Osteoblast (primary cell): ENCODE results near the gene LELP1. TPM values are rescaled to one million over a fixed set of nuclear protein-coding genes. Genes with fewer than 3 reads are reported as not detected.

ENCODE experiments used
- DNase-seq: peaks from one replicate; pipeline ENCODE4 v3.0.0; 2011; ENCODE audit warnings: low spot score, mixed read lengths; ENCODE audit not compliant: insufficient read length; ENCODE audit errors: missing footprints
- H2AFZ ChIP-seq: 2 replicates; pipeline ENCODE4 v1.6.0; 2011; ENCODE audit warnings: mild to moderate bottlenecking, low read length
- H3K27ac ChIP-seq: 2 replicates; pipeline ENCODE4 v1.5.1; 2011; ENCODE audit warnings: mild to moderate bottlenecking, low read depth, low read length, moderate library complexity
- H3K27me3 ChIP-seq: 2 replicates; pipeline ENCODE4 v1.6.0; 2012; ENCODE audit warnings: mild to moderate bottlenecking, control low read depth, inconsistent platforms, low read length, moderate library complexity; ENCODE audit not compliant: insufficient read depth
- H3K36me3 ChIP-seq: 2 replicates; pipeline ENCODE4 v1.5.1; 2011; ENCODE audit warnings: mild to moderate bottlenecking, low read length, control low read depth, moderate library complexity; ENCODE audit not compliant: insufficient read depth
- H3K4me1 ChIP-seq: 2 replicates; pipeline ENCODE4 v1.5.1; 2011; ENCODE audit warnings: mild to moderate bottlenecking, low read length, control low read depth, moderate library complexity; ENCODE audit not compliant: insufficient read depth
- H3K4me2 ChIP-seq: 2 replicates; pipeline ENCODE4 v1.6.0; 2011; ENCODE audit warnings: mild to moderate bottlenecking, low read length; ENCODE audit not compliant: insufficient read depth
- H3K4me3 ChIP-seq: fragments of 200-600 bp; sonication (generic); 3 replicates; pipeline ENCODE4 v1.5.1; 2012; ENCODE audit warnings: mild to moderate bottlenecking, low read length, inconsistent platforms; ENCODE audit not compliant: insufficient read depth
- H3K79me2 ChIP-seq: 2 replicates; pipeline ENCODE4 v1.6.0; 2012; ENCODE audit warnings: mild to moderate bottlenecking, low read length, control low read depth, inconsistent platforms; ENCODE audit not compliant: insufficient read depth
- H3K9me3 ChIP-seq: 2 replicates; pipeline ENCODE4 v1.5.1; 2011; ENCODE audit warnings: low read depth, low read length, control low read depth
- H4K20me1 ChIP-seq: 2 replicates; pipeline ENCODE4 v1.6.0; 2012; ENCODE audit warnings: mild to moderate bottlenecking, low read length, control low read depth; ENCODE audit not compliant: insufficient read depth
- total RNA-seq: library from RNA; depleted of rRNA; stranded (reverse); fragments of >200 nt; gene quantifications from 2 replicates; pipeline ENCODE4 v1.2.3, GENCODE V29; 2012
- TF ChIP-seq, protein P1 (sequence below): IDR thresholded peaks from 2 replicates; pipeline ENCODE4 v1.5.1; 2011; ENCODE audit warnings: mild to moderate bottlenecking, low read depth, low read length, moderate library complexity; ENCODE audit errors: extremely low read depth

The LELP1 gene
- total RNA-seq, 1 donor = not detected

GRCh38 chr1:153246825-153247224 lies 43.6 kb downstream of the LELP1 start:
- Histone ChIP-seq H3K9me3 (no peaks in the 10 kb centered on the region), H2AFZ (no peak overlapping the region), H4K20me1 (no peaks in the 10 kb centered on the region), H3K4me3 (no peak overlapping the region), H3K27me3 (no peaks in the 10 kb centered on the region), H3K79me2 (no peaks in the 10 kb centered on the region), H3K4me1 (no peaks in the 10 kb centered on the region), H3K4me2 (no peak overlapping the region), H3K27ac (no peak overlapping the region), H3K36me3 (no peaks in the 10 kb centered on the region)
- no peak for DNase-seq
- TF ChIP-seq, protein P1, sequence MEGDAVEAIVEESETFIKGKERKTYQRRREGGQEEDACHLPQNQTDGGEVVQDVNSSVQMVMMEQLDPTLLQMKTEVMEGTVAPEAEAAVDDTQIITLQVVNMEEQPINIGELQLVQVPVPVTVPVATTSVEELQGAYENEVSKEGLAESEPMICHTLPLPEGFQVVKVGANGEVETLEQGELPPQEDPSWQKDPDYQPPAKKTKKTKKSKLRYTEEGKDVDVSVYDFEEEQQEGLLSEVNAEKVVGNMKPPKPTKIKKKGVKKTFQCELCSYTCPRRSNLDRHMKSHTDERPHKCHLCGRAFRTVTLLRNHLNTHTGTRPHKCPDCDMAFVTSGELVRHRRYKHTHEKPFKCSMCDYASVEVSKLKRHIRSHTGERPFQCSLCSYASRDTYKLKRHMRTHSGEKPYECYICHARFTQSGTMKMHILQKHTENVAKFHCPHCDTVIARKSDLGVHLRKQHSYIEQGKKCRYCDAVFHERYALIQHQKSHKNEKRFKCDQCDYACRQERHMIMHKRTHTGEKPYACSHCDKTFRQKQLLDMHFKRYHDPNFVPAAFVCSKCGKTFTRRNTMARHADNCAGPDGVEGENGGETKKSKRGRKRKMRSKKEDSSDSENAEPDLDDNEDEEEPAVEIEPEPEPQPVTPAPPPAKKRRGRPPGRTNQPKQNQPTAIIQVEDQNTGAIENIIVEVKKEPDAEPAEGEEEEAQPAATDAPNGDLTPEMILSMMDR = no peak

DNA sequence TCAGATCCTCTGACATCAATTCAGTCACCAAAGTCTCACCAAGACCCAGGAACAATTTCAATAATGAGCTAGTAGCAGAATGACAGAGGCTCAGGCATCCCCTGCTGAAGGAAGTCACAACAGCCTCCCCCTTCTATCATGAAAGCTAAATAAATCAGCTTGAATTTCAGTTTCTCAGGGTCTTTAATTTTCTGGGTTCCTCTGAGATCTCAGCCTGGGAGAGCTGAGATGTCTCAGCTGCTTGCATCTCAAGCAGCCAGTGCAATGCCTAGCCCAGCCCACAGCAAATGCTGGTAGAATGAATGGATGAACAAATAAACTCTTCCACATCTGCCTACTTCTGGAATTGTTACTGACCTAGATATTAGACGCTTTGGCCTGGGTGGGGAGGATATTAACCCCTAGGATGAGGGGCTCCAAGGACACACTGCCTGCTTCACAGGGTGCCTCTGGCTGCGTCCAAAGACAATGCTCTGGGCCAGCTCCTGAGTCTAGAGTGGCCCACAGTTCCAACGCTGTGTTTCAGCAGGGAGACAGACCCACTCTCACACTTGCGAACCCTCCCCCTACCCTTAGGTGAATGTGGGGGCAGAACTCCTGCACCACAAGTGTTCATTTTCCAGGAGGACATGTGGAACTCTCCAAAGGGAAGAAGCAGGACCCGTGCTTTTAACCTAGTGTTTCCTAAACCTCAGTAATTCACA lies 45.1 kb downstream of the LELP1 start:
- Histone ChIP-seq H3K4me1 (no peaks in the 10 kb centered on the region), H3K9me3 (no peaks in the 10 kb centered on the region), H3K4me3 (no peak overlapping the region), H3K79me2 (no peaks in the 10 kb centered on the region), H4K20me1 (no peaks in the 10 kb centered on the region), H3K4me2 (no peak overlapping the region), H3K27ac (no peak overlapping the region), H2AFZ (no peak overlapping the region), H3K27me3 (no peaks in the 10 kb centered on the region), H3K36me3 (no peaks in the 10 kb centered on the region)
- no peak for DNase-seq
- TF ChIP-seq, protein P1 = no peak

DNA sequence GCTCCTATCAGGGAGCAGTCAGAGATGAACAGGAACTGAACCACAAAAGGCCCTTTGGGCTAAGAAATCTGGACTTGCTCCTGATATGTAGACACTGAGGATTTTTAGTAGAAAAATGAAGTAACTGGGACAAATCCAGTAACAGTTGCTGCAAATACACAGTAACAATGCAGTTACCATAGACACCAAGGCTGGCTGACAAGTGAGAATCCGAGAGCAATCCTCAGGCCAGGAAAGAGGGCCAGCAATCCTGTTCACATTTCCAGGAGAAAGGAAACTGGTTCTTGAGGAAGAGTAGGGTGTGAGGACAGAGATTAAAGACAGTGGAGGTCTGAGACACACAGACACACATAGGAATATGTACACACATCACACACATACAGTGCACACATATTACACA lies 46.9 kb downstream of the LELP1 start:
- Histone ChIP-seq H3K36me3 (no peaks in the 10 kb centered on the region), H3K27me3 (no peaks in the 10 kb centered on the region), H3K4me3 (no peak overlapping the region), H3K9me3 (no peaks in the 10 kb centered on the region), H3K79me2 (no peaks in the 10 kb centered on the region), H3K4me2 (no peak overlapping the region), H2AFZ (no peak overlapping the region), H4K20me1 (no peaks in the 10 kb centered on the region), H3K4me1 (no peaks in the 10 kb centered on the region), H3K27ac (no peak overlapping the region)
- DNase-seq = no peak
- TF ChIP-seq, protein P1 = no peak

GRCh38 chr1:153251087-153251486 lies 47.9 kb downstream of the LELP1 start:
- no peak overlapping the region for H3K27ac ChIP-seq
- H3K4me2 ChIP-seq = no peak overlapping the region
- H3K36me3 ChIP-seq = no peaks in the 10 kb centered on the region
- no peaks in the 10 kb centered on the region for H3K4me1 ChIP-seq
- no peak for DNase-seq
- no peak overlapping the region for H2AFZ ChIP-seq
- no peak overlapping the region for H3K4me3 ChIP-seq
- no peaks in the 10 kb centered on the region for H3K27me3 ChIP-seq
- no peaks in the 10 kb centered on the region for H3K79me2 ChIP-seq
- TF ChIP-seq, protein P1 = no peak
- H3K9me3 ChIP-seq = no peaks in the 10 kb centered on the region
- H4K20me1 ChIP-seq = no peaks in the 10 kb centered on the region
